ENCODE results near the gene TSEN15.

The TSEN15 gene

GRCh38 chr1:184019506-184019905 lies 32.0 kb upstream of the TSEN15 start:
- no peaks in the 10 kb centered on the region for H3K79me2 ChIP-seq (ENCODE audit: control insufficient read depth, insufficient read depth, low read length, unreplicated experiment)
- no peaks in the 10 kb centered on the region for H3K4me1 ChIP-seq (ENCODE audit: control insufficient read depth, insufficient read depth, low read length, unreplicated experiment)

GRCh38 chr1:184020328-184020727 lies 31.2 kb upstream of the TSEN15 start:
- Histone ChIP-seq H3K27ac (ENCODE audit: low read depth, low read length) (no peak overlapping the region), H2AFZ (ENCODE audit: low read length, unreplicated experiment) (no peak overlapping the region), H3K79me2 (ENCODE audit: control insufficient read depth, insufficient read depth, low read length, unreplicated experiment) (no peaks in the 10 kb centered on the region)

More at GRCh38 chr1:184019506-184019905, 32.0 kb upstream of the TSEN15 start:
- no peak overlapping the region for H3K4me3 ChIP-seq (ENCODE audit: low read depth, low read length)
- no peak overlapping the region for H3K27ac ChIP-seq (ENCODE audit: low read depth, low read length)
- no peaks in the 10 kb centered on the region for H3K27me3 ChIP-seq (ENCODE audit: insufficient read depth, low read length)
- no peak overlapping the region for H2AFZ ChIP-seq (ENCODE audit: low read length, unreplicated experiment)
- no peaks in the 10 kb centered on the region for H3K36me3 ChIP-seq (ENCODE audit: insufficient read depth, low read length)

GRCh38 chr1:184020855-184021254 lies 30.7 kb upstream of the TSEN15 start:
- H3K27me3 ChIP-seq (ENCODE audit: insufficient read depth, low read length): no peaks in the 10 kb centered on the region
- H3K4me3 ChIP-seq (ENCODE audit: low read depth, low read length): no peak overlapping the region
- no peaks in the 10 kb centered on the region for H3K36me3 ChIP-seq (ENCODE audit: insufficient read depth, low read length)
- no peak overlapping the region for H3K27ac ChIP-seq (ENCODE audit: low read depth, low read length)
- no peaks in the 10 kb centered on the region for H3K79me2 ChIP-seq (ENCODE audit: control insufficient read depth, insufficient read depth, low read length, unreplicated experiment)
- H2AFZ ChIP-seq (ENCODE audit: low read length, unreplicated experiment): no peak overlapping the region
- H3K4me1 ChIP-seq (ENCODE audit: control insufficient read depth, insufficient read depth, low read length, unreplicated experiment): no peaks in the 10 kb centered on the region

More at GRCh38 chr1:184020328-184020727, 31.2 kb upstream of the TSEN15 start:
- no peaks in the 10 kb centered on the region for H3K27me3 ChIP-seq (ENCODE audit: insufficient read depth, low read length)
- no peaks in the 10 kb centered on the region for H3K36me3 ChIP-seq (ENCODE audit: insufficient read depth, low read length)
- H3K4me1 ChIP-seq (ENCODE audit: control insufficient read depth, insufficient read depth, low read length, unreplicated experiment): no peaks in the 10 kb centered on the region
- no peak overlapping the region for H3K4me3 ChIP-seq (ENCODE audit: low read depth, low read length)

- H3K79me2 ChIP-seq (ENCODE audit: control insufficient read depth, insufficient read depth, low read length, unreplicated experiment): no peaks in the 10 kb centered on the region
- no peaks in the 10 kb centered on the region for H3K27me3 ChIP-seq (ENCODE audit: insufficient read depth, low read length)
- no peak overlapping the region for H3K27ac ChIP-seq (ENCODE audit: low read depth, low read length)
- H2AFZ ChIP-seq (ENCODE audit: low read length, unreplicated experiment): no peak overlapping the region
- H3K4me1 ChIP-seq (ENCODE audit: control insufficient read depth, insufficient read depth, low read length, unreplicated experiment): no peaks in the 10 kb centered on the region
- no peak overlapping the region for H3K4me3 ChIP-seq (ENCODE audit: low read depth, low read length)
- H3K36me3 ChIP-seq (ENCODE audit: insufficient read depth, low read length): no peaks in the 10 kb centered on the region
These were observed 29.8 kb upstream of the TSEN15 start for GRCh38 chr1:184021728-184022127.

DNA sequence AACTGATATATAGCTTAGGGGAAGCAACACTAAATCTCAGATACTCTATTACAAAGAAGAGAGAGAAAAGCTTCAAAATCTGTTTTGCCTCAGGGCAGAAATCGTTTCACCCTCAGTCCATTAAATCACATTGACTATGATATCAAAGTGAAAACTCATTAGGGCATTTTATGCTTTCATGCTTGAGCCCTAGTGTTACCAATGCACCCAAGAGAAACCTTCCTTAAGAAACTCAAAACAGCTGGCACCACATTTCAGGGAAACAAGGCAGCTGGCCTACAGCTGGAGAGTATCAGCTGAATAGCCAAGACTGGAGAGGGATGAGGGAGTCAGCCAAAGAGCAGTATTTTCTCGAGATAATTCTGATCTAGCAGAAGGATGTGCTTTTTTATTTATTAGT lies 28.9 kb upstream of the TSEN15 start:
- no peaks in the 10 kb centered on the region for H3K4me1 ChIP-seq (ENCODE audit: control insufficient read depth, insufficient read depth, low read length, unreplicated experiment)

DNA sequence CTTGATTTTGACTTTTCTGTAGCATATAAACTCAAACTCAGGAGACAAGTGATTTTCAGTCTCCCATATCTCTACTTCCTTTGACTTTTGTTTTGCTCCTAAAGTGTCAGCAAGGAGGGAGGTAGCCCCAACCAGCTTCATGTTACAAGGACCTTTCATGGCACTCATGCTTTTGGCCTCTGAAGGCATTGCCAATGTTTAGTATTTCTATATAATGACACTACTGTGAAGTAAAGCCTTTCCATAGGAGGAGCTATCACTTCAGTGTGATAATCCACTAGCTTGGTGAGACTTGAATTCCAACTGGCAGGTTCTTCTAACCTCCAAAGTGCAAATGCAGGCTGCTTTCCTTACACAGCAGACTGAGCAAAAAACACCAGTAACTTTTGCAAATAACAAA lies 28.4 kb upstream of the TSEN15 start:
- Histone ChIP-seq H3K4me1 (ENCODE audit: control insufficient read depth, insufficient read depth, low read length, unreplicated experiment) (no peaks in the 10 kb centered on the region), H3K27me3 (ENCODE audit: insufficient read depth, low read length) (0 out of 2 replicates have a peak, but pooled peaks cover 4% of the 10 kb centered on the region), H3K79me2 (ENCODE audit: control insufficient read depth, insufficient read depth, low read length, unreplicated experiment) (no peaks in the 10 kb centered on the region), H3K27ac (ENCODE audit: low read depth, low read length) (no peak overlapping the region), H3K36me3 (ENCODE audit: insufficient read depth, low read length) (no peaks in the 10 kb centered on the region), H2AFZ (ENCODE audit: low read length, unreplicated experiment) (no peak overlapping the region), H3K4me3 (ENCODE audit: low read depth, low read length) (no peak overlapping the region)

More for the DNA sequence above, 28.9 kb upstream of the TSEN15 start:
- Histone ChIP-seq H3K79me2 (ENCODE audit: control insufficient read depth, insufficient read depth, low read length, unreplicated experiment) (no peaks in the 10 kb centered on the region), H3K27me3 (ENCODE audit: insufficient read depth, low read length) (0 out of 2 replicates have a peak, but pooled peaks cover 4% of the 10 kb centered on the region), H3K4me3 (ENCODE audit: low read depth, low read length) (no peak overlapping the region), H3K36me3 (ENCODE audit: insufficient read depth, low read length) (no peaks in the 10 kb centered on the region), H3K27ac (ENCODE audit: low read depth, low read length) (no peak overlapping the region), H2AFZ (ENCODE audit: low read length, unreplicated experiment) (no peak overlapping the region)

DNA sequence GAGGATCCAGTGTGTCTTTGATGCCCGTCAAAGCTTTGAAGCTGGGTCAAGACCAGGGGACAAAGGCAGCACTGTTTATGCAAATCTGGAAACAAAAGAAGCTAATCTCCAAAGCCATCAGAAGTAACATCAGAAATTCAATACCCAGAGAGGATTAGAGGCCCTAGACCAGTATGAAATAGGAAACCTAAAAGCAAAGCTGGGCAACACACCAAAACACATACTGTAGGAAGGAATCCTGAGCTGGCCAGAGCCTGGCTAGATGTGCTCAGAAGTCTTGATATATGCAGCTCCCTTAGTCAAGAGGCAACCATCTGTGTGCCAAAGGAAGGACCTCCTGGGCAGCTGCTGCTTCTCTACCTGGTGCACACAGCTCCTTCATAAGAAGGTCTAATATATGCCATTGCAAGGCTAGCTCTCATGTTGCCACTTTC lies 26.3 kb upstream of the TSEN15 start:
- H3K4me3 ChIP-seq (ENCODE audit: low read depth, low read length): no peak overlapping the region
- H2AFZ ChIP-seq (ENCODE audit: low read length, unreplicated experiment): no peak overlapping the region
- no peaks in the 10 kb centered on the region for H3K36me3 ChIP-seq (ENCODE audit: insufficient read depth, low read length)
- no peaks in the 10 kb centered on the region for H3K4me1 ChIP-seq (ENCODE audit: control insufficient read depth, insufficient read depth, low read length, unreplicated experiment)
- no peaks in the 10 kb centered on the region for H3K79me2 ChIP-seq (ENCODE audit: control insufficient read depth, insufficient read depth, low read length, unreplicated experiment)
- H3K27me3 ChIP-seq (ENCODE audit: insufficient read depth, low read length): 0 out of 2 replicates have a peak, but pooled peaks cover 4% of the 10 kb centered on the region
- H3K27ac ChIP-seq (ENCODE audit: low read depth, low read length): no peak overlapping the region

DNA sequence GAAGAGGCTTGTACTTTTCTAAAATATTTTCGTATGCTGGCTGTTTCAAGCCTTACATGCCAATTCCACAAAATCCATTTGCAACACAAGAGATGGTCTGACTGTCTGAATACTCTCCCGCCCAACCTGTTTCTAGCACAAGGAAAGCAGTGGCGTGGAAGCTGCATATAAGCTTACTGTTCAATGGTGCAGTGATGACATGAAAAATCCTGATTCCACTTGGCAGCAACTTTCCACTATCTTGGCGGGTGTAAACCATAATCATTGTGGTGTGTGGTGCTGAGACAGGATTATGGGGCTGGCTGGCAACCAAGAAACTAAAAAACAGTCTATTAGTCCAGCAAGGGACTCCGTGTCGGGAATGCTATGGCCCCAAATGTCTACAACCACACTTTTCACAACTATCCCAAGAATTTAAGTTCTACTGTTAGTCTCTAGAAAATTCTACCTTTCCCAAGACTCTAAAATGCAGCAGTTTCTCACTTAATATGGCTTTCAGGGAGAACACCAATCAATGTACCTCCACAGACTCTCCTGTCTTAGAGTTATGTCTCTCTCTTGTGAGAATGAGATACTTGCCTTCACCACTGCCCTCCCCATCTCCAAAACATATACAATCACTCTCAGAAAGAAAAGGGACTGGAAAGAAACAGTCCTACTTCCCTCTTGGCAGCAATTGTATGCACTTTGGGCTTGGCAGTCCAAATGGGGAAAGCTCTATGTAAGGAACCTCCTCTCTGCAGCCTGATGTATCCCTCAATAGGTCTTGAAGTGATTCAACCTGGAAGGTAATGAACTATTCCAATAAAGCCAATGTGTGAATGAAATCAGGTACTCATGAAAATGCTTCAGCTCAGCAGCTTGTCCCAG lies 23.5 kb upstream of the TSEN15 start:
- Histone ChIP-seq H3K36me3 (ENCODE audit: insufficient read depth, low read length) (no peaks in the 10 kb centered on the region), H3K27ac (ENCODE audit: low read depth, low read length) (no peak overlapping the region), H3K27me3 (ENCODE audit: insufficient read depth, low read length) (0 out of 2 replicates have a peak, but pooled peaks cover 4% of the 10 kb centered on the region), H3K4me1 (ENCODE audit: control insufficient read depth, insufficient read depth, low read length, unreplicated experiment) (no peaks in the 10 kb centered on the region), H3K4me3 (ENCODE audit: low read depth, low read length) (no peak overlapping the region), H3K79me2 (ENCODE audit: control insufficient read depth, insufficient read depth, low read length, unreplicated experiment) (no peaks in the 10 kb centered on the region), H2AFZ (ENCODE audit: low read length, unreplicated experiment) (no peak overlapping the region)

- Histone ChIP-seq H3K4me3 (ENCODE audit: low read depth, low read length) (no peak overlapping the region), H3K4me1 (ENCODE audit: control insufficient read depth, insufficient read depth, low read length, unreplicated experiment) (no peaks in the 10 kb centered on the region), H3K79me2 (ENCODE audit: control insufficient read depth, insufficient read depth, low read length, unreplicated experiment) (no peaks in the 10 kb centered on the region), H3K36me3 (ENCODE audit: insufficient read depth, low read length) (no peaks in the 10 kb centered on the region), H3K27ac (ENCODE audit: low read depth, low read length) (no peak overlapping the region), H3K27me3 (ENCODE audit: insufficient read depth, low read length) (peaks cover 10% of the 10 kb centered on the region; the same call in 1 of the 2 replicates), H2AFZ (ENCODE audit: low read length, unreplicated experiment) (no peak overlapping the region)
These were observed 22.5 kb upstream of the TSEN15 start for GRCh38 chr1:184028854-184029623.

GRCh38 chr1:184030433-184031091 lies 21.0 kb upstream of the TSEN15 start:
- H3K27me3 ChIP-seq (ENCODE audit: insufficient read depth, low read length): peaks cover 18% of the 10 kb centered on the region
- no peak overlapping the region for H2AFZ ChIP-seq (ENCODE audit: low read length, unreplicated experiment)
- H3K4me3 ChIP-seq (ENCODE audit: low read depth, low read length): no peak overlapping the region
- H3K4me1 ChIP-seq (ENCODE audit: control insufficient read depth, insufficient read depth, low read length, unreplicated experiment): no peaks in the 10 kb centered on the region
- H3K27ac ChIP-seq (ENCODE audit: low read depth, low read length): no peak overlapping the region
- H3K79me2 ChIP-seq (ENCODE audit: control insufficient read depth, insufficient read depth, low read length, unreplicated experiment): no peaks in the 10 kb centered on the region
- no peaks in the 10 kb centered on the region for H3K36me3 ChIP-seq (ENCODE audit: insufficient read depth, low read length)

All from ACC112 (cell line).